ENCODE results near the gene PICK1. TPM values are rescaled to one million over a fixed set of nuclear protein-coding genes. Genes with fewer than 3 reads are reported as not detected.

PICK1 gene
- total and polyA plus RNA-seq, 2 donors (not counting 3 experiments of a cell fraction or from before 2014, with no cell fraction given), result 18.0 to 20.8 TPM

DNA sequence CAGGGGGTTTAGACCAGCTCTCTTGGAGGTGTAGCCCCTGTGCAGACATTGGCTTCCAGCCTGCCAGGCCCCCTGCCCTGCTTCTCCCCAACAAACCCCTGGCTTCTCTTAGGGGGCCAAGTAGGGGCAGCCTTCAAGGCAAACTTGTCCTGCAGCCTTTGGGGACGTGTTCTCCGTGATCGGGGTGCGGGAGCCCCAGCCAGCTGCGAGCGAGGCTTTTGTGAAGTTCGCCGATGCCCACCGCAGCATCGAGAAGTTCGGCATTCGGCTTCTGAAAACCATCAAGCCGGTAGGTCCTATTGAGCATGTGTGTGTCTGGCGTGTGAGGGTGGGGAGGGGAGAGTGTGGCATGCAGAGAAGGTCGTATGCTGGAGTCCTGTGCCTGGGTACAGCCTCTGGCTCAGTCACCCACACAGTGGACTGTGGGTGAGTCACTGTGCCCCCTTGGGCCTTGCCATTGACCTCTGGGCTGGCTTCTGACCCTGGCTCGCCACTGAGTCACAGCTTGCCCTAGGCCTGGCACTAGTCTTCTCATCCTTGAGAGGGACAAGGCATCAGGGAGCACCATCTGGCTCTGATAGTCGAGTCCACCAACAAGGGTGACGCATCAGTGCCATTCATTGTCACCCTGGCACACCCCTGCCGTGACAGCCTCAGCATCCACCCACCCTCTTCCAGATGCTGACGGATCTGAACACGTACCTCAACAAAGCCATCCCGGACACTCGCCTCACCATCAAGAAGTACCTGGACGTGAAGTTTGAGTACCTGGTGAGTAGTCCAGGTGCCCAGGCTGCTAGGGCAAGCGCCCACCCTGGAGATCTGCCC is 15.3 kb downstream of the PICK1 start:
- Histone ChIP-seq H3K27ac (ENCODE audit: insufficient read depth, low read depth, low read length) (no peak overlapping the region), H3K27me3 (ENCODE audit: control insufficient read depth in 2 of 2, insufficient read depth in 2 of 2, low read length in 2 of 2) (no peaks in the 10 kb centered on the region), H3K9me1 (replicated peaks; ENCODE audit: control insufficient read depth, extremely low read depth, insufficient read depth, low read length) (no peaks in the 10 kb centered on the region), H3K4me2 (ENCODE audit: insufficient read depth, low read length) (no peak overlapping the region), H3K4me1 (ENCODE audit: control insufficient read depth, extremely low read depth, insufficient read depth, low read length) (no peaks in the 10 kb centered on the region), H3K79me2 (ENCODE audit: control insufficient read depth, insufficient read depth, low read length) (no peaks in the 10 kb centered on the region), H3K9me3 (replicated peaks; ENCODE audit: control insufficient read depth, insufficient read depth, low read length) (no peaks in the 10 kb centered on the region), H3K9ac (replicated peaks; ENCODE audit: extremely low read depth, insufficient read depth, low read length) (no peak overlapping the region), H3K36me3 (ENCODE audit: control insufficient read depth in 2 of 2, extremely low read depth in 1 of 2, insufficient read depth in 2 of 2, low read length in 2 of 2) (peaks cover 0 to 9% of the 10 kb centered on the region in 2 experiments), H3K4me3 (replicated peaks in 1 of 3; ENCODE audit: insufficient read depth in 1 of 3, low read depth in 1 of 3, low read length in 3 of 3) (no peak overlapping the region), H2AFZ (ENCODE audit: low read depth, low read length) (no peak overlapping the region), H4K20me1 (replicated peaks; ENCODE audit: control insufficient read depth, extremely low read depth, insufficient read depth, low read length) (no peaks in the 10 kb centered on the region)
- FAIRE-seq (no peak), DNase-seq (ENCODE audit: low read depth, low spot score) (no peak)
- ChIA-PET POLR2A (no interaction called here), CTCF (interaction anchor here (0.7 to 1.8 kb wide), 3 partner anchors 20 to 326 kb away, joined by 3 to 6 read pairs (median 3); no protein-coding TSS in a partner anchor)
- BruUV-seq (replicated peaks), result no TSS peak
- intact Hi-C loops (cut with micrococcal nuclease), result no loop called here
- TF ChIP-seq, protein P1, sequence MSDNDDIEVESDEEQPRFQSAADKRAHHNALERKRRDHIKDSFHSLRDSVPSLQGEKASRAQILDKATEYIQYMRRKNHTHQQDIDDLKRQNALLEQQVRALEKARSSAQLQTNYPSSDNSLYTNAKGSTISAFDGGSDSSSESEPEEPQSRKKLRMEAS (IDR thresholded peaks at IDR 0.05; ENCODE audit: insufficient read depth, insufficient read length), result no peak
- no peak for TF ChIP-seq POLR2AphosphoS5 (IDR thresholded peaks at IDR 0.05; ENCODE audit: insufficient read depth, low read depth, low read length)
- TF ChIP-seq EZH2 (IDR thresholded peaks at IDR 0.05; ENCODE audit: borderline replicate concordance, low read depth, low read length, severe bottlenecking), result no peak
- TF ChIP-seq JUN (IDR thresholded peaks at IDR 0.05; ENCODE audit: borderline replicate concordance, insufficient read depth, insufficient read length, low read depth), result no peak
- TF ChIP-seq MYC (IDR thresholded peaks at IDR 0.05; ENCODE audit: low read depth, low read length), result no peak
- TF ChIP-seq, protein P2, sequence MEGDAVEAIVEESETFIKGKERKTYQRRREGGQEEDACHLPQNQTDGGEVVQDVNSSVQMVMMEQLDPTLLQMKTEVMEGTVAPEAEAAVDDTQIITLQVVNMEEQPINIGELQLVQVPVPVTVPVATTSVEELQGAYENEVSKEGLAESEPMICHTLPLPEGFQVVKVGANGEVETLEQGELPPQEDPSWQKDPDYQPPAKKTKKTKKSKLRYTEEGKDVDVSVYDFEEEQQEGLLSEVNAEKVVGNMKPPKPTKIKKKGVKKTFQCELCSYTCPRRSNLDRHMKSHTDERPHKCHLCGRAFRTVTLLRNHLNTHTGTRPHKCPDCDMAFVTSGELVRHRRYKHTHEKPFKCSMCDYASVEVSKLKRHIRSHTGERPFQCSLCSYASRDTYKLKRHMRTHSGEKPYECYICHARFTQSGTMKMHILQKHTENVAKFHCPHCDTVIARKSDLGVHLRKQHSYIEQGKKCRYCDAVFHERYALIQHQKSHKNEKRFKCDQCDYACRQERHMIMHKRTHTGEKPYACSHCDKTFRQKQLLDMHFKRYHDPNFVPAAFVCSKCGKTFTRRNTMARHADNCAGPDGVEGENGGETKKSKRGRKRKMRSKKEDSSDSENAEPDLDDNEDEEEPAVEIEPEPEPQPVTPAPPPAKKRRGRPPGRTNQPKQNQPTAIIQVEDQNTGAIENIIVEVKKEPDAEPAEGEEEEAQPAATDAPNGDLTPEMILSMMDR (IDR thresholded peaks at IDR 0.05; ENCODE audit: extremely low read depth in 1 of 2, insufficient read depth in 1 of 2, low read depth in 1 of 2, low read length in 2 of 2), result no peak
- no peak for TF ChIP-seq FOS (IDR thresholded peaks at IDR 0.05; ENCODE audit: borderline replicate concordance, insufficient read depth, low read length)
- TF ChIP-seq GATA2 (IDR thresholded peaks at IDR 0.05; ENCODE audit: insufficient read depth, insufficient read length, low read depth, low read length), result no peak
- no peak for TF ChIP-seq POLR2A (IDR thresholded peaks at IDR 0.05; ENCODE audit: low read depth, low read length)
- dilution Hi-C loops (cut with MboI; ENCODE audit: extremely low pct_ligation_motif_present, low sequenced_read_pairs), result no loop called here
